H9 (cell line): Measurements from ENCODE around the gene KCNAB1. TPM values are rescaled to one million over a fixed set of nuclear protein-coding genes. Genes with fewer than 3 reads are reported as not detected.

Source experiments
- DNase-seq: peaks from one replicate; pipeline ENCODE4 v3.0.0-alpha.2; 2017
- H2AFZ ChIP-seq: one replicate; pipeline ENCODE4 v1.6.1; 2013; ENCODE audit warnings: mild to moderate bottlenecking, low read length, control low read depth, moderate library complexity
- H2AK5ac ChIP-seq: 2 replicates; pipeline ENCODE4 v1.6.1; 2013; ENCODE audit warnings: low read length, control low read depth, mixed read lengths; ENCODE audit not compliant: insufficient read length
- H2BK120ac ChIP-seq: one replicate; pipeline ENCODE4 v1.6.1; 2013; ENCODE audit warnings: low read depth, mild to moderate bottlenecking, low read length, control low read depth, inconsistent platforms; ENCODE audit not compliant: poor library complexity, severe bottlenecking
- H2BK12ac ChIP-seq: 2 replicates; pipeline ENCODE4 v1.6.1; 2013; ENCODE audit warnings: low read length, control low read depth, mixed read lengths, low read depth; ENCODE audit not compliant: insufficient read length
- H2BK15ac ChIP-seq: 2 replicates; pipeline ENCODE4 v1.6.1; 2013; ENCODE audit warnings: low read depth, low read length, control low read depth
- H2BK20ac ChIP-seq: one replicate; pipeline ENCODE4 v1.6.1; 2013; ENCODE audit warnings: low read depth, mild to moderate bottlenecking, low read length, control low read depth, inconsistent platforms; ENCODE audit not compliant: poor library complexity, severe bottlenecking
- H2BK5ac ChIP-seq: 2 replicates; pipeline ENCODE4 v1.6.1; 2013; ENCODE audit warnings: low read length, control low read depth, mixed read lengths; ENCODE audit not compliant: insufficient read length
- H3K14ac ChIP-seq: 2 replicates; pipeline ENCODE4 v1.6.1; 2013; ENCODE audit warnings: low read length, control low read depth; ENCODE audit not compliant: insufficient read depth
- H3K18ac ChIP-seq: 2 replicates; pipeline ENCODE4 v1.6.1; 2013; ENCODE audit warnings: low read depth, mild to moderate bottlenecking, mixed read lengths, low read length, control low read depth; ENCODE audit not compliant: insufficient read length
- H3K23ac ChIP-seq: 2 replicates; pipeline ENCODE4 v1.6.1; 2013; ENCODE audit warnings: low read length, control low read depth, mixed read lengths, low read depth; ENCODE audit not compliant: insufficient read length
- H3K23me2 ChIP-seq: 2 replicates; pipeline ENCODE4 v1.6.1; 2013; ENCODE audit warnings: low read depth, mild to moderate bottlenecking, mixed read lengths, low read length, control low read depth; ENCODE audit not compliant: insufficient read length, poor library complexity, severe bottlenecking
- H3K27ac ChIP-seq: 2 replicates; pipeline ENCODE4 v1.5.1; 2013; ENCODE audit warnings: low read length, control low read depth, mixed read lengths, low read depth; ENCODE audit not compliant: insufficient read length
- H3K27me3 ChIP-seq: 2 replicates; pipeline ENCODE4 v1.6.1; 2013; ENCODE audit warnings: low read length, control low read depth, inconsistent platforms; ENCODE audit not compliant: insufficient read depth
- H3K4ac ChIP-seq: 2 replicates; pipeline ENCODE4 v1.6.1; 2013; ENCODE audit warnings: low read depth, mild to moderate bottlenecking, control low read depth, inconsistent platforms, low read length, moderate library complexity
- H3K4me1 ChIP-seq: 2 replicates; pipeline ENCODE4 v1.6.1; 2013; ENCODE audit warnings: low read length, control low read depth, inconsistent platforms; ENCODE audit not compliant: insufficient read depth
- H3K4me2 ChIP-seq: 2 replicates; pipeline ENCODE4 v1.6.1; 2013; ENCODE audit warnings: low read length, control low read depth, mixed read lengths; ENCODE audit not compliant: insufficient read length, insufficient read depth
- H3K56ac ChIP-seq: 2 replicates; pipeline ENCODE4 v1.6.1; 2013; ENCODE audit warnings: low read depth, mild to moderate bottlenecking, mixed read lengths, low read length, control low read depth; ENCODE audit not compliant: insufficient read length
- H3K79me1 ChIP-seq: 2 replicates; pipeline ENCODE4 v1.6.1; 2013; ENCODE audit warnings: low read depth, mild to moderate bottlenecking, moderate library complexity, low read length, control low read depth, inconsistent platforms; ENCODE audit not compliant: insufficient read depth, poor library complexity, severe bottlenecking
- H3K79me2 ChIP-seq: 2 replicates; pipeline ENCODE4 v1.6.1; 2013; ENCODE audit warnings: low read length, control low read depth, inconsistent platforms; ENCODE audit not compliant: insufficient read depth
- H3K9ac ChIP-seq: 2 replicates; pipeline ENCODE4 v1.6.1; 2013; ENCODE audit warnings: low read length, control low read depth, mixed read lengths; ENCODE audit not compliant: insufficient read length; ENCODE audit errors: extremely low read depth
- H3K9me3 ChIP-seq: one replicate; pipeline ENCODE4 v1.6.1; 2013; ENCODE audit warnings: low read depth, low read length, inconsistent platforms; ENCODE audit not compliant: control insufficient read depth
- H3T11ph ChIP-seq: one replicate; pipeline ENCODE4 v1.6.1; 2013; ENCODE audit warnings: mild to moderate bottlenecking, low read length, control low read depth, inconsistent platforms
- H4K20me1 ChIP-seq: one replicate; pipeline ENCODE4 v1.6.1; 2013; ENCODE audit not compliant: control insufficient read depth, insufficient read length, insufficient read depth
- H4K5ac ChIP-seq: 2 replicates; pipeline ENCODE4 v1.6.1; 2013; ENCODE audit warnings: low read depth, mild to moderate bottlenecking, mixed read lengths, low read length, control low read depth; ENCODE audit not compliant: insufficient read length
- H4K8ac ChIP-seq: replicated peaks from 2 replicates; pipeline ENCODE4 v1.6.1; 2013; ENCODE audit warnings: low read length, control low read depth, mixed read lengths, low read depth; ENCODE audit not compliant: insufficient read length
- H4K91ac ChIP-seq: 2 replicates; pipeline ENCODE4 v1.6.1; 2013; ENCODE audit warnings: low read depth, mild to moderate bottlenecking, moderate library complexity, mixed read lengths, low read length, control low read depth; ENCODE audit not compliant: insufficient read length
- H3K27ac Mint-ChIP-seq, 3 experiments: 2 replicates in 2 of 3; 3 replicates in 1 of 3; pipeline ENCODE4 v1.8.0; 2020 to 2021; ENCODE audit warnings: mixed read lengths in 3 of 3, mild to moderate bottlenecking in 1 of 3, moderate library complexity in 1 of 3
- H3K27me3 Mint-ChIP-seq: 2 replicates; pipeline ENCODE4 v1.8.0; 2021; ENCODE audit warnings: low read depth, mild to moderate bottlenecking, moderate library complexity, mixed read lengths
- H3K36me3 Mint-ChIP-seq, 3 experiments: 2 replicates in 2 of 3; 3 replicates in 1 of 3; pipeline ENCODE4 v1.8.0; 2020 to 2021; ENCODE audit warnings: low read depth in 3 of 3, mixed read lengths in 3 of 3; ENCODE audit not compliant: insufficient read depth in 1 of 3
- H3K4me1 Mint-ChIP-seq, 2 experiments: 2 replicates each; pipeline ENCODE4 v1.8.0; 2020; ENCODE audit warnings: mixed read lengths in 2 of 2
- H3K4me3 Mint-ChIP-seq, 2 experiments: 2 replicates in 1 of 2; 3 replicates in 1 of 2; pipeline ENCODE4 v1.8.0; 2020 to 2021; ENCODE audit warnings: mild to moderate bottlenecking in 2 of 2, mixed read lengths in 2 of 2, moderate library complexity in 1 of 2
- H3K9me3 Mint-ChIP-seq, 2 experiments: 2 replicates in 1 of 2; 3 replicates in 1 of 2; pipeline ENCODE4 v1.8.0; 2020; ENCODE audit warnings: mild to moderate bottlenecking in 2 of 2, mixed read lengths in 2 of 2, moderate library complexity in 1 of 2
- CTCF ChIP-seq: fragments of 200-600 bp; sonication (generic); conservative IDR thresholded peaks from 3 replicates; pipeline ENCODE4 v1.8.0; 2021; ENCODE audit warnings: antibody characterized with exemption, mild to moderate bottlenecking
- WGBS: extraction: QIAGEN DNeasy Blood & Tissue Kit; methylation state at CpG from one replicate; pipeline ENCODE4 v1.1.7; 2013; ENCODE audit warnings: missing lambda C conversion rate, low lambda C conversion rate, mixed read lengths; ENCODE audit not compliant: insufficient read length; ENCODE audit errors: extremely low coverage; 5-methylcytosine and 5-hydroxymethylcytosine counted together
- total RNA-seq: library from RNA; stranded (reverse); gene quantifications from 2 replicates; pipeline ENCODE4 v1.2.1, GENCODE V29; 2021

KCNAB1 gene
- total RNA-seq, 1 experiment from 2014 or later, result 3.7 TPM

GRCh38 chr3:156133076-156133475, 12.7 kb downstream of the KCNAB1 start:
- no peak overlapping the region for H2BK120ac ChIP-seq
- no peak overlapping the region for H2AK5ac ChIP-seq
- H3K9me3 Mint-ChIP-seq, result no peaks in the 10 kb centered on the region
- H4K5ac ChIP-seq, result no peak overlapping the region
- no peaks in the 10 kb centered on the region for H3K4me1 Mint-ChIP-seq
- H3K27me3 ChIP-seq, result no peaks in the 10 kb centered on the region
- no peaks in the 10 kb centered on the region for H3K79me1 ChIP-seq
- no peak overlapping the region for H3K23ac ChIP-seq
- no peak overlapping the region for H2BK5ac ChIP-seq
- H4K8ac ChIP-seq, result no peak overlapping the region
- no peak overlapping the region for H3K14ac ChIP-seq
- H3K4ac ChIP-seq, result no peak overlapping the region
- no peak overlapping the region for H2AFZ ChIP-seq
- no peak overlapping the region for H4K91ac ChIP-seq
- no peak overlapping the region for H3K27ac ChIP-seq
- no peak overlapping the region for H2BK15ac ChIP-seq
- H2BK20ac ChIP-seq, result no peak overlapping the region
- no peak overlapping the region for H3K27ac Mint-ChIP-seq
- no peak overlapping the region for H3K4me2 ChIP-seq
- WGBS, result no CpG with 5 or more reads among the region's 1 CpG
- H3K9me3 ChIP-seq, result no peaks in the 10 kb centered on the region
- no peak overlapping the region for H3K56ac ChIP-seq
- H3K4me1 ChIP-seq, result no peaks in the 10 kb centered on the region
- H3K18ac ChIP-seq, result no peak overlapping the region
- no peak for DNase-seq
- H2BK12ac ChIP-seq, result no peak overlapping the region
- H3K9ac ChIP-seq, result no peak overlapping the region
- H3T11ph ChIP-seq, result no peak overlapping the region
- H3K4me3 Mint-ChIP-seq, result no peak overlapping the region
- no peaks in the 10 kb centered on the region for H3K36me3 Mint-ChIP-seq
- no peaks in the 10 kb centered on the region for H3K79me2 ChIP-seq
- no peaks in the 10 kb centered on the region for H3K23me2 ChIP-seq
- H3K27me3 Mint-ChIP-seq, result no peaks in the 10 kb centered on the region
- TF ChIP-seq CTCF, result no peak
- no peaks in the 10 kb centered on the region for H4K20me1 ChIP-seq
